ENCODE measurements around the gene SPAST. TPM values are rescaled to one million over a fixed set of nuclear protein-coding genes. Genes with fewer than 3 reads are reported as not detected.

The SPAST gene
- total and polyA plus RNA-seq, 9 of the 15 experiments (the other 6 are each of a cell fraction or from before 2014, with no cell fraction given), result 7.4 to 37.0 (median 19.0) TPM

DNA sequence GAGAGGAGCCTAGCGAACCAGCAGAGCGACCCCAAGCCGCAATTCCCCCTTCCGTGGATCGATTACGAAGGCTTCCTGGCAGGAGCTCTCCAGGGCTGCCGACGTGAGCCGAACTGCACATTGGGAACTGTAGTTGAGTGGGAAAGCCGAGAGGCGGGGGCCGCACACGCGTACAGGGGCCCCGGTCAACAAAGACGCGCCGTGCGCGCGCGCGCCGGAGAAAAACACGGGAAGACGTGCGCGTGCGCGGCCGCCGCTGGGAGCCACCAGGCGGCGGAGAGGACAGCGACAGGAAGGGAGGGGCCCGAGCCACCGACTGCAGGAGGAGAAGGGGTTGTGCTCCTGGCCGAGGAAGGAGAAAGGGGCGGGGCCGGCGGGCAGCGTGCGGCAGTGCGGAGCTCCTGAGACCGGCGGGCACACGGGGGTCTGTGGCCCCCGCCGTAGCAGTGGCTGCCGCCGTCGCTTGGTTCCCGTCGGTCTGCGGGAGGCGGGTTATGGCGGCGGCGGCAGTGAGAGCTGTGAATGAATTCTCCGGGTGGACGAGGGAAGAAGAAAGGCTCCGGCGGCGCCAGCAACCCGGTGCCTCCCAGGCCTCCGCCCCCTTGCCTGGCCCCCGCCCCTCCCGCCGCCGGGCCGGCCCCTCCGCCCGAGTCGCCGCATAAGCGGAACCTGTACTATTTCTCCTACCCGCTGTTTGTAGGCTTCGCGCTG is at the start of gene SPAST (continued):
- peak; percentile 57; the same call in 1 of the 2 replicates for TF ChIP-seq JUN (IDR thresholded peaks at IDR 0.05; ENCODE audit: borderline replicate concordance, low read depth, low read length)
- TF ChIP-seq JUN (CRISPR knock-in tag; IDR thresholded peaks at IDR 0.05; ENCODE audit: borderline replicate concordance), result no peak
- peak; percentile 68 for TF ChIP-seq KAT2B (IDR thresholded peaks at IDR 0.05; ENCODE audit: low read depth, low read length)
- 0 out of 2 replicates have a peak, but pooled peaks have one; percentile 10 for TF ChIP-seq DPF2 (IDR thresholded peaks at IDR 0.05)
- TF ChIP-seq, protein P1, sequence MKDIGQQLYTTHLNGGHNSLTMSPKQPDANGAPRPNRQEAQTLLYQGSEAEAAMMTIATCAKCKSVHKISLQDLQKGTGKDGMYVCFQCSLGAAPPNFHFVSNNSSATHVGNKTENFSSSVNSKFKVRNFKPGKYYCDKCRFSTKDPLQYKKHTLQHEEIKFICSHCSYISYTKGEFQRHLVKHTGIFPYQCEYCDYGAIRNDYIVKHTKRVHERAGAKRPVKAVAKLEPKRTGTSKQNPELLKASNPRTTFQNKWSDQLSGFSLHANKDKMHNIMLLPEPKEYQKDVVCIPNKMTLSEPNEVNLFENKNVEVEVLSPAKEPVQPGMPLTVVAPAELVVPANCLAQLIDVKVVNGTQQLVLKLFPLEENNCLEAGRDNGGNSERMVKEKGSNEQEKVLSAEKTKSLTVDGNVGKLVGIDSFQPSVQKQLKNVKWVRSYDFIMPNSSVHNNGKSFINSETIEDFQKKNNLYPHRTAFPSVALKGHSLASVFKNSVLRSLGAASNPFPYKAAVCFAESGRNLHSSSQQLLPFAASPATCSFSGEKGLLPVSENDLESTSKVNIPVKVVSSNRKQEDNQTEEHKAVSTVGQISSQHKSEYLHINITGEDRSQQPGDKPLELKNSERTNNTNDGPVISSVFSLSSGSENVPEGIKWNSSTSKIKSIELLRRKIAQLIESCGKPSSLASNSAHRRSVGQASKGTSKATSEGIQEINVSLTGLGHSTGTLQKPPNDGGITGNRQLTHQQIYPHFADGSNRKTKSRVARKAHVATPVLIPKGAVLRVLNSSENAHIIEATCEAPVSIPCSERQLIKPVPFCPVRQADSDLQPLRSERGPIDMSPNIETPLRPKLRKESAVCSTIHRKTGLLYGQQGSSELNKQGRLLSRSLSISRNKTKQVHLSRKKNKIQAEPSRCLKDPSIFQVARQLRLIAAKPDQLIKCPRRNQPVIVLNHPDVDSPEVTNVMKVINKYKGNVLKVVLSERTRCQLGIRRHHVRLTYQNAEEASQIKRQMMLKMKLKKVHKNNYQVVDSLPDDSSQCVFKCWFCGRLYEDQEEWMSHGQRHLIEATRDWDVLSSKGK (CRISPR knock-in tag; IDR thresholded peaks at IDR 0.05), result no peak
- TF ChIP-seq ZBED1 (IDR thresholded peaks at IDR 0.05), result 0 out of 2 replicates have a peak, but pooled peaks have one; percentile 24
- TF ChIP-seq ZNF444 (CRISPR knock-in tag; IDR thresholded peaks at IDR 0.05), result no peak
- TF ChIP-seq, protein P2, sequence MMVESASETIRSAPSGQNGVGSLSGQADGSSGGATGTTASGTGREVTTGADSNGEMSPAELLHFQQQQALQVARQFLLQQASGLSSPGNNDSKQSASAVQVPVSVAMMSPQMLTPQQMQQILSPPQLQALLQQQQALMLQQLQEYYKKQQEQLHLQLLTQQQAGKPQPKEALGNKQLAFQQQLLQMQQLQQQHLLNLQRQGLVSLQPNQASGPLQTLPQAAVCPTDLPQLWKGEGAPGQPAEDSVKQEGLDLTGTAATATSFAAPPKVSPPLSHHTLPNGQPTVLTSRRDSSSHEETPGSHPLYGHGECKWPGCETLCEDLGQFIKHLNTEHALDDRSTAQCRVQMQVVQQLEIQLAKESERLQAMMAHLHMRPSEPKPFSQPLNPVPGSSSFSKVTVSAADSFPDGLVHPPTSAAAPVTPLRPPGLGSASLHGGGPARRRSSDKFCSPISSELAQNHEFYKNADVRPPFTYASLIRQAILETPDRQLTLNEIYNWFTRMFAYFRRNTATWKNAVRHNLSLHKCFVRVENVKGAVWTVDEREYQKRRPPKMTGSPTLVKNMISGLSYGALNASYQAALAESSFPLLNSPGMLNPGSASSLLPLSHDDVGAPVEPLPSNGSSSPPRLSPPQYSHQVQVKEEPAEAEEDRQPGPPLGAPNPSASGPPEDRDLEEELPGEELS (CRISPR knock-in tag; IDR thresholded peaks at IDR 0.05; ENCODE audit: borderline replicate concordance), result peak; percentile 85
- TF ChIP-seq TEAD1 (CRISPR knock-in tag; IDR thresholded peaks at IDR 0.05), result peak in 1 of 2 experiments; percentile 27; a peak in 1 of 4 replicates
- TF ChIP-seq HNRNPLL (IDR thresholded peaks at IDR 0.05; ENCODE audit: low read depth, low read length, poor library complexity, severe bottlenecking), result peak; percentile 41
- TF ChIP-seq CBX3 (IDR thresholded peaks at IDR 0.05; ENCODE audit: borderline replicate concordance in 1 of 2, low read length in 2 of 2), result peak in 1 of 2 experiments; percentile 1; a peak in 1 of 3 replicates
- peak; percentile 72 for TF ChIP-seq MXI1 (IDR thresholded peaks at IDR 0.05; ENCODE audit: low read depth, low read length)
- TF ChIP-seq, protein P3, sequence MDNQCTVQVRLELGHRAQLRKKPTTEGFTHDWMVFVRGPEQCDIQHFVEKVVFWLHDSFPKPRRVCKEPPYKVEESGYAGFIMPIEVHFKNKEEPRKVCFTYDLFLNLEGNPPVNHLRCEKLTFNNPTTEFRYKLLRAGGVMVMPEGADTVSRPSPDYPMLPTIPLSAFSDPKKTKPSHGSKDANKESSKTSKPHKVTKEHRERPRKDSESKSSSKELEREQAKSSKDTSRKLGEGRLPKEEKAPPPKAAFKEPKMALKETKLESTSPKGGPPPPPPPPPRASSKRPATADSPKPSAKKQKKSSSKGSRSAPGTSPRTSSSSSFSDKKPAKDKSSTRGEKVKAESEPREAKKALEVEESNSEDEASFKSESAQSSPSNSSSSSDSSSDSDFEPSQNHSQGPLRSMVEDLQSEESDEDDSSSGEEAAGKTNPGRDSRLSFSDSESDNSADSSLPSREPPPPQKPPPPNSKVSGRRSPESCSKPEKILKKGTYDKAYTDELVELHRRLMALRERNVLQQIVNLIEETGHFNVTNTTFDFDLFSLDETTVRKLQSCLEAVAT (IDR thresholded peaks at IDR 0.05), result peak in 1 of 2 experiments; percentile 99; a peak in 2 of 4 replicates
- no peak for TF ChIP-seq PML (IDR thresholded peaks at IDR 0.05; ENCODE audit: low read length)
- no peak for TF ChIP-seq ETV6 (IDR thresholded peaks at IDR 0.05; ENCODE audit: borderline replicate concordance in 1 of 2, low read depth in 2 of 2, low read length in 1 of 2)
- 0 out of 2 replicates have a peak, but pooled peaks have one; percentile 54 for TF ChIP-seq ETV6 (CRISPR knock-in tag; IDR thresholded peaks at IDR 0.05; ENCODE audit: borderline replicate concordance)
- no peak for TF ChIP-seq SMAD3 (CRISPR knock-in tag; conservative IDR thresholded peaks at IDR 0.05)
- TF ChIP-seq SUPT5H (IDR thresholded peaks at IDR 0.05), result peak; percentile 68; the same call in 1 of the 2 replicates
- TF ChIP-seq, protein P4, sequence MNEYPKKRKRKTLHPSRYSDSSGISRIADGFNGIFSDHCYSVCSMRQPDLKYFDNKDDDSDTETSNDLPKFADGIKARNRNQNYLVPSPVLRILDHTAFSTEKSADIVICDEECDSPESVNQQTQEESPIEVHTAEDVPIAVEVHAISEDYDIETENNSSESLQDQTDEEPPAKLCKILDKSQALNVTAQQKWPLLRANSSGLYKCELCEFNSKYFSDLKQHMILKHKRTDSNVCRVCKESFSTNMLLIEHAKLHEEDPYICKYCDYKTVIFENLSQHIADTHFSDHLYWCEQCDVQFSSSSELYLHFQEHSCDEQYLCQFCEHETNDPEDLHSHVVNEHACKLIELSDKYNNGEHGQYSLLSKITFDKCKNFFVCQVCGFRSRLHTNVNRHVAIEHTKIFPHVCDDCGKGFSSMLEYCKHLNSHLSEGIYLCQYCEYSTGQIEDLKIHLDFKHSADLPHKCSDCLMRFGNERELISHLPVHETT (CRISPR knock-in tag; conservative IDR thresholded peaks at IDR 0.05 in 1 of 2, IDR thresholded peaks at IDR 0.05 in 1 of 2), result peak in 1 of 2 experiments; percentile 71; a peak in 2 of 4 replicates

All from K562 (cell line).